IPS-NIHi11 (cell line): ENCODE measurements around the gene CDC42BPA.
"Not testable (repeated sequence)": the region's sequence is repeated elsewhere in the genome, so short reads cannot be mapped to it uniquely, and the experiment has no call there.

Source experiments
- DNase-seq: peaks from one replicate; pipeline ENCODE4 v3.0.0; 2012; ENCODE audit warnings: mixed read lengths, low spot score

CDC42BPA gene

GRCh38 chr1:227308367-227309336 lies 9.6 kb downstream of the CDC42BPA start:
- DNase-seq, result no peak

- no peak for DNase-seq
Measured at GRCh38 chr1:227306689-227307088, 11.6 kb downstream of the CDC42BPA start.

GRCh38 chr1:227305894-227306626 lies 12.2 kb downstream of the CDC42BPA start:
- DNase-seq, result no peak

GRCh38 chr1:227304665-227305064 lies 13.6 kb downstream of the CDC42BPA start:
- DNase-seq, result no peak

- DNase-seq, result no peak
Measured at GRCh38 chr1:227303662-227304061, 14.6 kb downstream of the CDC42BPA start.

GRCh38 chr1:227300682-227301081 lies 17.6 kb downstream of the CDC42BPA start:
- DNase-seq, result no peak

GRCh38 chr1:227299688-227300087 lies 18.6 kb downstream of the CDC42BPA start:
- no peak for DNase-seq

GRCh38 chr1:227299241-227299627 lies 19.1 kb downstream of the CDC42BPA start:
- DNase-seq, result no peak

GRCh38 chr1:227298512-227299240 lies 19.6 kb downstream of the CDC42BPA start:
- no peak for DNase-seq

GRCh38 chr1:227297073-227297793 lies 21.1 kb downstream of the CDC42BPA start:
- DNase-seq, result no peak

- no peak for DNase-seq
Measured at GRCh38 chr1:227295609-227296008, 22.7 kb downstream of the CDC42BPA start.

GRCh38 chr1:227285745-227286144 lies 32.5 kb downstream of the CDC42BPA start:
- DNase-seq, result no peak

GRCh38 chr1:227281371-227281770 lies 36.9 kb downstream of the CDC42BPA start:
- DNase-seq, result no peak

- no peak for DNase-seq
Measured at GRCh38 chr1:227280836-227281235, 37.5 kb downstream of the CDC42BPA start.

GRCh38 chr1:227276156-227276693 lies 42.1 kb downstream of the CDC42BPA start:
- not testable (repeated sequence) for DNase-seq

- DNase-seq, result peak; percentile 56
Measured at GRCh38 chr1:227273557-227273956, 44.7 kb downstream of the CDC42BPA start.

- DNase-seq, result no peak
Measured at GRCh38 chr1:227272428-227272827, 45.9 kb downstream of the CDC42BPA start.

- no peak for DNase-seq
Measured at GRCh38 chr1:227270554-227270953, 47.7 kb downstream of the CDC42BPA start.

GRCh38 chr1:227268943-227269342 lies 49.3 kb downstream of the CDC42BPA start:
- DNase-seq, result no peak

- DNase-seq, result no peak
Measured at GRCh38 chr1:227265891-227266290, 52.4 kb downstream of the CDC42BPA start.

- no peak for DNase-seq
Measured at GRCh38 chr1:227263869-227264268, 54.4 kb downstream of the CDC42BPA start.
